Esophagus muscularis mucosa (tissue), 4 donors: ENCODE measurements around the gene MRPS22. TPM values are rescaled to one million over a fixed set of nuclear protein-coding genes. Genes with fewer than 3 reads are reported as not detected.
A peak's percentile ranks its signal among the peaks of the same experiment; 100 is the strongest.

ENCODE experiments used
- DNase-seq: peaks from one replicate; pipeline ENCODE4 v3.0.0-alpha.2; 2017; ENCODE audit errors: extremely low spot score
- H3K27ac ChIP-seq, 4 donors: fragments of 200-600 bp; sonication (generic); replicated peaks in 1 of 4; 1 replicate in 3 of 4; 2 replicates in 1 of 4; pipeline ENCODE4 v1.5.1; 2016 to 2019; ENCODE audit warnings: mild to moderate bottlenecking in 1 of 4
- H3K27me3 ChIP-seq, 4 donors: fragments of 200-600 bp; sonication (generic); one replicate each; pipeline versions ENCODE4 v1.5.1 to v1.6.0; 2016 to 2019
- H3K36me3 ChIP-seq, 4 donors: fragments of 200-600 bp; sonication (generic); one replicate each; pipeline ENCODE4 v1.5.1; 2016 to 2019
- H3K4me1 ChIP-seq, 4 donors: fragments of 200-600 bp; sonication (generic); one replicate each; pipeline ENCODE4 v1.5.1; 2016 to 2019
- H3K4me3 ChIP-seq, 4 donors: fragments of 200-600 bp; sonication (generic); 1 replicate in 2 of 4; 2 replicates in 2 of 4; pipeline ENCODE4 v1.5.1; 2016 to 2019; ENCODE audit warnings: mild to moderate bottlenecking in 4 of 4, moderate library complexity in 1 of 4
- H3K9me3 ChIP-seq, 4 donors: fragments of 200-600 bp; sonication (generic); 1 replicate in 3 of 4; 2 replicates in 1 of 4; pipeline ENCODE4 v1.5.1; 2016 to 2019
- CTCF ChIP-seq, 3 experiments: fragments of 200-600 bp in 2 of 3; fragments of 450-650 bp in 1 of 3; sonication (generic) in 2 of 3; IDR thresholded peaks; one replicate each; pipeline ENCODE4 v1.5.1; 2017 to 2019; ENCODE audit warnings: antibody characterized with exemption in 3 of 3, mild to moderate bottlenecking in 2 of 3, moderate library complexity in 1 of 3
- EP300 ChIP-seq: sonication (generic); formaldehyde crosslinking; IDR thresholded peaks from one replicate; pipeline ENCODE4 v1.6.1; 2017; ENCODE audit warnings: antibody characterized with exemption
- POLR2A ChIP-seq: fragments of 450-650 bp; IDR thresholded peaks from one replicate; pipeline ENCODE4 v1.6.1; 2017; ENCODE audit warnings: antibody characterized with exemption, moderate library complexity, mild to moderate bottlenecking, low read depth
- POLR2AphosphoS5 ChIP-seq, 2 donors: sonication (generic); formaldehyde crosslinking; IDR thresholded peaks; one replicate each; pipeline ENCODE4 v1.6.1; 2017; ENCODE audit warnings: antibody characterized with exemption in 2 of 2
- WGBS: methylation state at CpG from one replicate; pipeline ENCODE4 v1.1.5; 2018; 5-methylcytosine and 5-hydroxymethylcytosine counted together
- intact Hi-C: fragments of 100-400 bp; cut with DNase I; formaldehyde crosslinking; loops from one replicate; pipeline ENCODE4 v1.15.1; 2023
- total RNA-seq, 4 donors: library from RNA; depleted of rRNA; stranded (reverse); fragments of >200 nt; gene quantifications; one replicate each; pipeline versions ENCODE4 v1.1.0 to v1.2.1, GENCODE V29; 2016

MRPS22 gene
- total RNA-seq, 4 donors from 2014 or later, result 37.0 to 50.9 (median 45.8) TPM

- no peak for TF ChIP-seq CTCF (IDR thresholded peaks at IDR 0.05)
- no peak for TF ChIP-seq POLR2AphosphoS5 (IDR thresholded peaks at IDR 0.05)
- no peak for TF ChIP-seq EP300
- no peak for TF ChIP-seq POLR2A
- Histone ChIP-seq H3K4me3 (peak overlapping the region in 3 of 4 donors; percentile 79 to 96 (median 80)), H3K4me1 (peaks cover 39 to 62% (median 53%) of the 10 kb centered on the region in 4 donors), H3K9me3 (no peaks in the 10 kb centered on the region), H3K27me3 (no peaks in the 10 kb centered on the region), H3K27ac (no peak overlapping the region), H3K36me3 (peaks cover 0 to 10% (median 0%) of the 10 kb centered on the region in 4 donors)
- WGBS, result 86% methylated on average over 10 of the region's 10 CpGs
- DNase-seq, result no peak
- intact Hi-C loops, result loop anchor here (5.0 kb wide), 1 partner anchor 41 kb away; no protein-coding TSS in a partner anchor
Observed at GRCh38 chr3:139388077-139388476, 44.3 kb downstream of the MRPS22 start.

GRCh38 chr3:139388821-139389551 lies 45.2 kb downstream of the MRPS22 start:
- 5% methylated on average over 22 of the region's 25 CpGs for WGBS
- intact Hi-C loops, result loop anchor here (5.0 kb wide), 1 partner anchor 42 kb away; no protein-coding TSS in a partner anchor
- H3K4me1 ChIP-seq, result peaks cover 39 to 68% (median 52%) of the 10 kb centered on the region in 4 donors

GRCh38 chr3:139389552-139390368 lies 45.9 kb downstream of the MRPS22 start, which contains the start of gene COPB2:
COPB2 (minus strand) TSS chr3:139389647; CDS start chr3:139389550, 97 bp downstream.
- 2% methylated on average over 13 of the region's 52 CpGs for WGBS
- Histone ChIP-seq H3K36me3 (peaks cover 0 to 3% (median 0%) of the 10 kb centered on the region in 4 donors), H3K27ac (peak within 1 kb of the TSS; percentile 88 to 97 (median 96)), H3K4me1 (peaks cover 39 to 71% (median 45%) of the 10 kb centered on the region in 4 donors), H3K27me3 (no peaks in the 10 kb centered on the region), H3K9me3 (no peaks in the 10 kb centered on the region), H3K4me3 (peak within 1 kb of the TSS; percentile 79 to 96 (median 80))
- peak; percentile 100 for DNase-seq
- peak; percentile 95 to 96 for TF ChIP-seq POLR2AphosphoS5 (IDR thresholded peaks at IDR 0.05)
- TF ChIP-seq POLR2A, result peak; percentile 53
- TF ChIP-seq CTCF (IDR thresholded peaks at IDR 0.05), result no peak
- intact Hi-C loops, result loop anchor here (5.0 kb wide), 1 partner anchor 42 kb away; no protein-coding TSS in a partner anchor

More at GRCh38 chr3:139388821-139389551, 45.2 kb downstream of the MRPS22 start:
- Histone ChIP-seq H3K36me3 (peaks cover 0 to 10% (median 0%) of the 10 kb centered on the region in 4 donors), H3K27ac (peak overlapping the region; percentile 88 to 97 (median 96)), H3K9me3 (no peaks in the 10 kb centered on the region), H3K27me3 (no peaks in the 10 kb centered on the region), H3K4me3 (peak overlapping the region; percentile 79 to 96 (median 80))
- TF ChIP-seq POLR2AphosphoS5 (IDR thresholded peaks at IDR 0.05) (no peak), EP300 (no peak), CTCF (IDR thresholded peaks at IDR 0.05) (no peak), POLR2A (no peak)
- DNase-seq, result no peak

- no peak overlapping the region for H3K27ac ChIP-seq
- no peak for DNase-seq
- peaks cover 13 to 33% (median 14%) of the 10 kb centered on the region in 4 donors for H3K4me1 ChIP-seq
- H3K27me3 ChIP-seq, result no peaks in the 10 kb centered on the region
- H3K36me3 ChIP-seq, result no peaks in the 10 kb centered on the region
- no peaks in the 10 kb centered on the region for H3K9me3 ChIP-seq
- H3K4me3 ChIP-seq, result no peak overlapping the region
- no peak for TF ChIP-seq CTCF (IDR thresholded peaks at IDR 0.05)
- no peak for TF ChIP-seq EP300
- no peak for TF ChIP-seq POLR2A
- TF ChIP-seq POLR2AphosphoS5 (IDR thresholded peaks at IDR 0.05), result no peak
- intact Hi-C loops, result no loop called here
Observed at GRCh38 chr3:139394116-139394515, 50.3 kb downstream of the MRPS22 start.
